IMR-90 (cell line): ENCODE measurements around the gene SNRPD2.

Source experiments
- CHD1 ChIP-seq: IDR thresholded peaks from 2 replicates; pipeline ENCODE4 v1.6.1; 2012; ENCODE audit warnings: low read depth, low read length, improper control_type of control experiment
- CTCF ChIP-seq: conservative IDR thresholded peaks from 2 replicates; pipeline ENCODE4 v1.5.1; 2012; ENCODE audit warnings: mild to moderate bottlenecking, low read depth, low read length, improper control_type of control experiment
- ELK1 ChIP-seq: fragments of 150-350 bp; IDR thresholded peaks from 2 replicates; pipeline ENCODE4 v1.6.1; 2016; ENCODE audit warnings: low read depth, mild to moderate bottlenecking, low read length, moderate library complexity, borderline replicate concordance
- MAZ ChIP-seq: IDR thresholded peaks from 2 replicates; pipeline ENCODE4 v1.6.1; 2012; ENCODE audit warnings: low read depth, mild to moderate bottlenecking, low read length, improper control_type of control experiment, moderate library complexity, borderline replicate concordance
- POLR2A ChIP-seq: IDR thresholded peaks from 2 replicates; pipeline ENCODE4 v1.6.1; 2012; ENCODE audit warnings: mild to moderate bottlenecking, low read depth, low read length
- RCOR1 ChIP-seq: IDR thresholded peaks from 2 replicates; pipeline ENCODE4 v1.6.1; 2012; ENCODE audit warnings: mild to moderate bottlenecking, low read length, improper control_type of control experiment; ENCODE audit not compliant: insufficient replicate concordance
- SMC3 ChIP-seq: fragments of 150-350 bp; IDR thresholded peaks from 2 replicates; pipeline ENCODE4 v1.6.1; 2016; ENCODE audit warnings: low read depth, mild to moderate bottlenecking, antibody characterized with exemption, low read length, moderate library complexity

- TF ChIP-seq CTCF (no peak), POLR2A (no peak), CHD1 (no peak), ELK1 (no peak), SMC3 (no peak), MAZ (no peak), RCOR1 (no peak)
Measured at GRCh38 chr19:45650722-45651121, 41.0 kb downstream of the SNRPD2 start.
